Measurements from ENCODE around the gene TLX2.

The TLX2 gene

GRCh38 chr2:74481431-74481830 lies 32.8 kb upstream of the TLX2 start:
- no peak for TF ChIP-seq CTCF (IDR thresholded peaks at IDR 0.05; ENCODE audit: low read depth, low read length)
- peak overlapping the region; percentile 93 for H3K4me3 ChIP-seq (ENCODE audit: low read depth, low read length)

- TF ChIP-seq CTCF (IDR thresholded peaks at IDR 0.05; ENCODE audit: low read depth, low read length), result no peak
- peak overlapping the region; percentile 93 for H3K4me3 ChIP-seq (ENCODE audit: low read depth, low read length)
Measured at GRCh38 chr2:74481961-74482800, 32.1 kb upstream of the TLX2 start.

- TF ChIP-seq CTCF (IDR thresholded peaks at IDR 0.05; ENCODE audit: low read depth, low read length), result peak; percentile 88
- H3K4me3 ChIP-seq (ENCODE audit: low read depth, low read length), result peak within 1 kb of the TSS; percentile 93
Measured at GRCh38 chr2:74482801-74483674, 31.2 kb upstream of the TLX2 start, which contains the start of the genes CCDC142 and TTC31. CCDC142 (minus strand) TSS chr2:74482998; CDS start chr2:74482837, 161 bp downstream. TTC31 (plus strand) TSS chr2:74483081; CDS start chr2:74483096, 15 bp downstream.

GRCh38 chr2:74483675-74484164 lies 30.5 kb upstream of the TLX2 start:
- peak overlapping the region; percentile 93 for H3K4me3 ChIP-seq (ENCODE audit: low read depth, low read length)

- no peak for TF ChIP-seq CTCF (IDR thresholded peaks at IDR 0.05; ENCODE audit: low read depth, low read length)
- no peak overlapping the region for H3K4me3 ChIP-seq (ENCODE audit: low read depth, low read length)
Measured at GRCh38 chr2:74486141-74486540, 28.1 kb upstream of the TLX2 start.

GRCh38 chr2:74488643-74489481 lies 25.4 kb upstream of the TLX2 start:
- TF ChIP-seq CTCF (IDR thresholded peaks at IDR 0.05; ENCODE audit: low read depth, low read length), result no peak
- no peak overlapping the region for H3K4me3 ChIP-seq (ENCODE audit: low read depth, low read length)

GRCh38 chr2:74489906-74490305 lies 24.3 kb upstream of the TLX2 start:
- no peak for TF ChIP-seq CTCF (IDR thresholded peaks at IDR 0.05; ENCODE audit: low read depth, low read length)
- no peak overlapping the region for H3K4me3 ChIP-seq (ENCODE audit: low read depth, low read length)
